Activated CD4-positive, alpha-beta T cell treated with anti-CD3 and anti-CD28 coated beads, Interleukin-10, Interleukin-2, amounts not matched to agents 100 ng/mL and 50 ng/mL, durations not matched to agents 16 hours and 8 hours (primary cell): ENCODE measurements around the gene CAPN12.
A peak's percentile ranks its signal among the peaks of the same experiment; 100 is the strongest.

Experiments used
- DNase-seq: peaks from one replicate; pipeline ENCODE4 v3.0.0-alpha.2; 2020

The CAPN12 gene

GRCh38 chr19:38709119-38709518 is 35.2 kb downstream of the CAPN12 start:
- no peak for DNase-seq

- no peak for DNase-seq
Measured at GRCh38 chr19:38708413-38709024, 35.8 kb downstream of the CAPN12 start.

GRCh38 chr19:38707512-38708114 is 36.7 kb downstream of the CAPN12 start:
- DNase-seq = no peak

- no peak for DNase-seq
Measured at GRCh38 chr19:38706792-38707511, 37.3 kb downstream of the CAPN12 start.

- DNase-seq = no peak
Measured at GRCh38 chr19:38705197-38706019, 38.9 kb downstream of the CAPN12 start.

GRCh38 chr19:38704488-38705026 is 39.7 kb downstream of the CAPN12 start:
- no peak for DNase-seq

- DNase-seq = no peak
Measured at GRCh38 chr19:38703509-38703908, 40.8 kb downstream of the CAPN12 start.

- DNase-seq = no peak
Measured at GRCh38 chr19:38702278-38702677, 42.0 kb downstream of the CAPN12 start.

- DNase-seq = no peak
Measured at GRCh38 chr19:38701455-38702063, 42.7 kb downstream of the CAPN12 start.

- no peak for DNase-seq
Measured at GRCh38 chr19:38700902-38701454, 43.3 kb downstream of the CAPN12 start.

- DNase-seq = no peak
Measured at GRCh38 chr19:38700350-38700901, 43.8 kb downstream of the CAPN12 start.

- DNase-seq = no peak
Measured at GRCh38 chr19:38699647-38700349, 44.5 kb downstream of the CAPN12 start.

GRCh38 chr19:38699027-38699346 is 45.3 kb downstream of the CAPN12 start:
- DNase-seq = peak; percentile 24

GRCh38 chr19:38698225-38699026 is 45.8 kb downstream of the CAPN12 start:
- no peak for DNase-seq

- no peak for DNase-seq
Measured at GRCh38 chr19:38697641-38698071, 46.6 kb downstream of the CAPN12 start.

- no peak for DNase-seq
Measured at GRCh38 chr19:38697197-38697596, 47.1 kb downstream of the CAPN12 start.

- DNase-seq = no peak
Measured at GRCh38 chr19:38696729-38697055, 47.6 kb downstream of the CAPN12 start.

GRCh38 chr19:38695832-38696728 is 48.2 kb downstream of the CAPN12 start:
- no peak for DNase-seq

GRCh38 chr19:38695317-38695683 is 49.0 kb downstream of the CAPN12 start:
- peak; percentile 14 for DNase-seq
